H1 (cell line): ENCODE measurements around the gene TRHDE. TPM values are rescaled to one million over a fixed set of nuclear protein-coding genes. Genes with fewer than 3 reads are reported as not detected.

Source experiments
- CTCF ChIA-PET: fragments of 300-600 bp; sonication (Branson Sonifier 250); formaldehyde crosslinking; loops from one replicate; lab custom pipeline; 2021; ENCODE audit not compliant: partially characterized antibody; lab: Charles Lee
- POLR2A ChIA-PET: fragments of 300-600 bp; sonication (Branson Sonifier 250); formaldehyde crosslinking; loops from one replicate; lab custom pipeline; 2021; ENCODE audit warnings: inconsistent platforms; ENCODE audit not compliant: partially characterized antibody; lab: Charles Lee
- DNase-seq, 2 experiments: peaks; one replicate each; pipeline versions ENCODE4 v3.0.0 to v3.0.0-alpha.2; 2010 to 2022; ENCODE audit warnings: low spot score in 2 of 2, low read depth in 1 of 2, mixed read lengths in 1 of 2
- FAIRE-seq: peaks from 2 replicates; lab custom pipeline; 2011; peaks lifted over from hg19 to GRCh38; lab: Jason Lieb, UNC
- H2AFZ ChIP-seq: 2 replicates; pipeline ENCODE4 v1.8.1; 2012; ENCODE audit warnings: low read length, inconsistent platforms
- H2AK5ac ChIP-seq: 2 replicates; pipeline ENCODE4 v1.6.1; 2013; ENCODE audit warnings: low read depth, low read length
- H2BK120ac ChIP-seq: replicated peaks from 2 replicates; pipeline ENCODE3; 2013; ENCODE audit warnings: low read depth, low read length, inconsistent platforms
- H2BK12ac ChIP-seq: 2 replicates; pipeline ENCODE4 v1.6.1; 2013; ENCODE audit warnings: low read depth, low read length
- H2BK15ac ChIP-seq: 2 replicates; pipeline ENCODE4 v1.6.1; 2013; ENCODE audit warnings: low read length
- H2BK20ac ChIP-seq: 2 replicates; pipeline ENCODE4 v1.6.1; 2013; ENCODE audit warnings: low read length
- H2BK5ac ChIP-seq: 2 replicates; pipeline ENCODE4 v1.6.1; 2013; ENCODE audit warnings: low read depth, low read length
- H3K14ac ChIP-seq: 2 replicates; pipeline ENCODE4 v1.6.1; 2013; ENCODE audit warnings: inconsistent platforms; ENCODE audit not compliant: insufficient read length
- H3K18ac ChIP-seq: 2 replicates; pipeline ENCODE4 v1.6.1; 2013; ENCODE audit warnings: low read length; ENCODE audit errors: extremely low read depth
- H3K23ac ChIP-seq: 2 replicates; pipeline ENCODE4 v1.6.1; 2013; ENCODE audit warnings: inconsistent platforms; ENCODE audit not compliant: insufficient read length
- H3K23me2 ChIP-seq: 2 replicates; pipeline ENCODE4 v1.6.1; 2013; ENCODE audit warnings: low read depth, low read length
- H3K27ac ChIP-seq: 2 replicates; pipeline ENCODE4 v1.6.1; 2011; ENCODE audit warnings: low read depth, low read length, inconsistent platforms
- H3K27me3 ChIP-seq, 4 experiments: replicated peaks in 1 of 4; 1 replicate in 1 of 4; 2 replicates in 3 of 4; pipeline versions ENCODE4 v1.6.1 to v1.8.1; 2011 to 2013; ENCODE audit warnings: low read length in 3 of 4, mild to moderate bottlenecking in 3 of 4, inconsistent platforms in 2 of 4, mixed read lengths in 2 of 4, moderate library complexity in 1 of 4; ENCODE audit not compliant: control insufficient read depth in 3 of 4, insufficient read depth in 3 of 4; ENCODE audit errors: extremely low read depth in 1 of 4
- H3K36me3 ChIP-seq, 4 experiments: 2 replicates each; pipeline versions ENCODE4 v1.6.1 to v1.8.1; 2011 to 2013; ENCODE audit warnings: mild to moderate bottlenecking in 4 of 4, low read length in 3 of 4, moderate library complexity in 2 of 4, control low read depth in 1 of 4, inconsistent platforms in 1 of 4; ENCODE audit not compliant: insufficient read depth in 4 of 4, control insufficient read depth in 2 of 4
- H3K4ac ChIP-seq: replicated peaks from 2 replicates; pipeline ENCODE3; 2013; ENCODE audit warnings: low read length, low read depth, mixed read lengths, inconsistent platforms; ENCODE audit not compliant: insufficient read length
- H3K4me1 ChIP-seq, 4 experiments: replicated peaks in 1 of 4; 1 replicate in 1 of 4; 2 replicates in 3 of 4; pipeline versions ENCODE4 v1.6.1 to v1.8.1; 2011 to 2013; ENCODE audit warnings: low read length in 3 of 4, inconsistent platforms in 2 of 4, mixed read lengths in 1 of 4; ENCODE audit not compliant: insufficient read depth in 4 of 4, control insufficient read depth in 3 of 4
- H3K4me2 ChIP-seq, 2 experiments: 2 replicates each; pipeline versions ENCODE4 v1.6.1 to v1.8.1; 2011 to 2013; ENCODE audit warnings: low read depth in 2 of 2, low read length in 2 of 2, control low read depth in 1 of 2, inconsistent platforms in 1 of 2, mild to moderate bottlenecking in 1 of 2; ENCODE audit not compliant: insufficient read depth in 1 of 2
- H3K4me3 ChIP-seq, 4 experiments: fragments of 200-600, 300-600 bp in 1 of 4; sonication (generic), shearing (Covaris generic), sonication (Bioruptor Twin) in 1 of 4; 2 replicates each; pipeline versions ENCODE4 v1.5.1 to v1.8.1; 2011 to 2016; ENCODE audit warnings: low read length in 4 of 4, low read depth in 3 of 4, control low read depth in 2 of 4, inconsistent platforms in 2 of 4, mild to moderate bottlenecking in 2 of 4, mixed read lengths in 1 of 4, moderate library complexity in 1 of 4; ENCODE audit not compliant: insufficient read depth in 2 of 4; ENCODE audit errors: extremely low read depth in 1 of 4
- H3K56ac ChIP-seq: replicated peaks from 2 replicates; pipeline ENCODE3; 2013; ENCODE audit warnings: low read depth, mild to moderate bottlenecking, mixed read lengths, low read length, inconsistent platforms; ENCODE audit not compliant: insufficient read length
- H3K79me1 ChIP-seq: 2 replicates; pipeline ENCODE4 v1.6.1; 2013; ENCODE audit warnings: low read depth, low read length, control low read depth
- H3K79me2 ChIP-seq, 2 experiments: 2 replicates each; pipeline versions ENCODE4 v1.6.1 to v1.8.1; 2012 to 2013; ENCODE audit warnings: low read length in 2 of 2, mild to moderate bottlenecking in 2 of 2, inconsistent platforms in 1 of 2; ENCODE audit not compliant: insufficient read depth in 2 of 2, control insufficient read depth in 1 of 2
- H3K9ac ChIP-seq, 4 experiments: replicated peaks in 1 of 4; 1 replicate in 1 of 4; 2 replicates in 3 of 4; pipeline versions ENCODE4 v1.6.1 to v1.8.1; 2011 to 2013; ENCODE audit warnings: low read depth in 3 of 4, low read length in 3 of 4, control low read depth in 2 of 4, mild to moderate bottlenecking in 2 of 4, moderate library complexity in 2 of 4, inconsistent platforms in 1 of 4; ENCODE audit errors: extremely low read depth in 1 of 4
- H3K9me3 ChIP-seq, 2 experiments: 2 replicates each; pipeline versions ENCODE4 v1.6.1 to v1.8.1; 2012 to 2013; ENCODE audit warnings: mild to moderate bottlenecking in 2 of 2, moderate library complexity in 2 of 2, control low read depth in 1 of 2, inconsistent platforms in 1 of 2, low read depth in 1 of 2, low read length in 1 of 2, mixed read lengths in 1 of 2; ENCODE audit not compliant: insufficient read depth in 2 of 2
- H4K20me1 ChIP-seq, 2 experiments: replicated peaks in 1 of 2; 2 replicates each; pipeline versions ENCODE3 to v1.8.1; 2011 to 2013; ENCODE audit warnings: inconsistent platforms in 2 of 2, low read length in 2 of 2, mild to moderate bottlenecking in 1 of 2; ENCODE audit not compliant: insufficient read depth in 2 of 2, control insufficient read depth in 1 of 2
- H4K5ac ChIP-seq: 2 replicates; pipeline ENCODE4 v1.6.1; 2013; ENCODE audit warnings: low read length, low read depth, mixed read lengths, inconsistent platforms; ENCODE audit not compliant: insufficient read length
- H4K8ac ChIP-seq: 2 replicates; pipeline ENCODE4 v1.8.0; 2013; ENCODE audit warnings: mild to moderate bottlenecking, moderate library complexity, low read length, inconsistent platforms; ENCODE audit not compliant: insufficient read depth; ENCODE audit errors: extremely low read depth
- H4K91ac ChIP-seq: replicated peaks from 2 replicates; pipeline ENCODE3; 2013; ENCODE audit warnings: low read length, mixed read lengths, inconsistent platforms; ENCODE audit not compliant: insufficient read length
- CEBPB ChIP-seq: IDR thresholded peaks from 2 replicates; pipeline ENCODE4 v1.6.1; 2012; ENCODE audit warnings: low read depth, low read length
- CTBP2 ChIP-seq: IDR thresholded peaks from 2 replicates; pipeline ENCODE4 v1.7.0; 2011; ENCODE audit warnings: borderline replicate concordance, mild to moderate bottlenecking, moderate library complexity, mixed read lengths, low read length; ENCODE audit not compliant: insufficient read depth, insufficient read length
- JUN ChIP-seq: IDR thresholded peaks from 2 replicates; pipeline ENCODE4 v1.6.1; 2011; ENCODE audit warnings: low read depth, mild to moderate bottlenecking, improper control_type of control experiment, low read length
- KDM5A ChIP-seq: fragments of 200-600 bp; IDR thresholded peaks from 2 replicates; pipeline ENCODE4 v1.7.1; 2012; ENCODE audit warnings: mild to moderate bottlenecking, low read length, inconsistent platforms, mixed read lengths
- NANOG ChIP-seq: IDR thresholded peaks from 2 replicates; pipeline ENCODE4 v1.6.1; 2011; ENCODE audit warnings: low read length, low read depth, mild to moderate bottlenecking, inconsistent platforms; ENCODE audit not compliant: insufficient read depth, poor library complexity, severe bottlenecking
- POLR2AphosphoS5 ChIP-seq: IDR thresholded peaks from 2 replicates; pipeline ENCODE4 v1.6.1; 2011; ENCODE audit warnings: low read depth, low read length
- SP2 ChIP-seq: IDR thresholded peaks from 2 replicates; pipeline ENCODE4 v1.6.1; 2012; ENCODE audit warnings: mild to moderate bottlenecking, low read length, inconsistent platforms
- SP4 ChIP-seq: IDR thresholded peaks from 2 replicates; pipeline ENCODE4 v1.6.1; 2012; ENCODE audit warnings: low read length, inconsistent platforms
- YY1 ChIP-seq: IDR thresholded peaks from 2 replicates; pipeline ENCODE4 v1.6.1; 2011; ENCODE audit warnings: low read depth, mild to moderate bottlenecking, low read length
- ZNF274 ChIP-seq: IDR thresholded peaks from 2 replicates; pipeline ENCODE4 v1.7.0; 2012; ENCODE audit warnings: low read length, borderline replicate concordance; ENCODE audit errors: extremely low read depth
- WGBS, 2 experiments: shearing (Covaris generic) in 1 of 2; methylation state at CpG; one replicate each; pipeline versions ENCODE4 v1.1.6 to v1.1.7; 2013 to 2015; ENCODE audit warnings: low lambda C conversion rate in 2 of 2, mixed read lengths in 2 of 2, inconsistent platforms in 1 of 2, low coverage in 1 of 2, missing lambda C conversion rate in 1 of 2; ENCODE audit not compliant: insufficient replicate concordance in 2 of 2, insufficient coverage in 1 of 2, insufficient read length in 1 of 2; ENCODE audit errors: extremely low coverage in 1 of 2, missing lambda C conversion rate in 1 of 2; 5-methylcytosine and 5-hydroxymethylcytosine counted together
- polyA plus RNA-seq, 7 experiments: library from polyadenylated mRNA; depleted of rRNA in 3 of 7; stranded (reverse) in 5 of 7; unstranded in 2 of 7; fragments of >200 nt in 5 of 7; fragments of 200-250 nt in 2 of 7; gene quantifications; 1 replicate in 5 of 7; 2 replicates in 1 of 7; 4 replicates in 1 of 7; pipeline versions ENCODE4 v1.2.1 to v1.2.3, GENCODE V29; 2011 to 2013; ENCODE audit warnings: missing spikeins in 2 of 7, mixed read lengths in 2 of 7
- total RNA-seq: library from RNA; stranded (reverse); fragmentation: NEBNext Ultra II Directional; extraction: Animal tissue kit (Norgen Biotek cat#: 25700); gene quantifications from 2 replicates; pipeline ENCODE4 v1.2.1, GENCODE V29; 2021
- TF ChIP-seq, protein P1 (sequence below): IDR thresholded peaks from 2 replicates; pipeline ENCODE4 v1.6.1; 2012; ENCODE audit warnings: inconsistent platforms
- TF ChIP-seq, protein P2 (sequence below), 3 experiments: IDR thresholded peaks; 1 replicate in 2 of 3; 2 replicates in 1 of 3; pipeline versions ENCODE4 v1.5.1 to v1.6.1; 2011; ENCODE audit warnings: low read length in 3 of 3, mild to moderate bottlenecking in 3 of 3, inconsistent platforms in 2 of 3, low read depth in 1 of 3, moderate library complexity in 1 of 3; ENCODE audit not compliant: insufficient read depth in 1 of 3; ENCODE audit errors: control extremely low read depth in 1 of 3

TRHDE gene
- total and polyA plus RNA-seq, 2 of the 8 experiments (the other 6 are each of a cell fraction or from before 2014, with no cell fraction given) = 1.3 to 5.0 TPM

DNA sequence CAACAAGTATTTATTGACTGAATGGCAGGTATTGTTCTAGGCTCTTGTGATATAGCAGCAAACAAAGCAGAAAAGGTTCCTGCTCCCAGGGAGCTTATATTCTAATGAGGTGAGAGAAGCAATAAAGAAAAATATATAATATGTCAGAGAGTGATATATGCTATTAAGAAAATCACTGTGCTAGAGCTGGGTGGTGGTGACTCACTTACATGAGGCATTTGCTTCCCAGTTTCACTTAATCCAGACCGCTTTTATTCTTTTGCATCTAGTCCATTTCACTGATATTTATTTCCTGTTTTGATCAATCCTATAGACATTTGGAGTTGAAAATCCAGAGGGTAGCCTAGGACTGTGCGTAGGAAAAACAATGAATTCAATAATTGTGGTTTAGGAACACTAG, 17.5 kb downstream of the TRHDE start:
- no peaks in the 10 kb centered on the region for H3K27me3 ChIP-seq
- CTCF ChIA-PET = interaction anchor here (1.1 to 1.5 kb wide), 3 partner anchors 10 to 25 kb away, joined by 3 read pairs; no protein-coding TSS in a partner anchor
- no peak overlapping the region for H2AK5ac ChIP-seq
- H4K8ac ChIP-seq = no peak overlapping the region
- no peak overlapping the region for H3K9ac ChIP-seq
- POLR2A ChIA-PET = no interaction called here
- no peak overlapping the region for H3K18ac ChIP-seq
- no peak overlapping the region for H2BK15ac ChIP-seq
- no peak overlapping the region for H4K5ac ChIP-seq
- H3K9me3 ChIP-seq = no peaks in the 10 kb centered on the region
- no peak overlapping the region for H2BK120ac ChIP-seq
- H3K79me1 ChIP-seq = 0 out of 2 replicates have a peak, but pooled peaks cover 2% of the 10 kb centered on the region
- DNase-seq (no peak), FAIRE-seq (no peak)
- H3K4me3 ChIP-seq = no peak overlapping the region
- H4K20me1 ChIP-seq = no peaks in the 10 kb centered on the region
- H3K4me1 ChIP-seq = no peaks in the 10 kb centered on the region; a peak in 1 of 7 replicates
- no peak overlapping the region for H3K23ac ChIP-seq
- H2AFZ ChIP-seq = no peak overlapping the region
- H3K14ac ChIP-seq = no peak overlapping the region
- H4K91ac ChIP-seq = no peak overlapping the region
- H2BK20ac ChIP-seq = no peak overlapping the region
- no peaks in the 10 kb centered on the region for H3K23me2 ChIP-seq
- no peaks in the 10 kb centered on the region; a peak in 1 of 8 replicates for H3K36me3 ChIP-seq
- no peak overlapping the region for H3K27ac ChIP-seq
- no peak overlapping the region for H3K56ac ChIP-seq
- H3K4me2 ChIP-seq = no peak overlapping the region
- no peak overlapping the region for H2BK12ac ChIP-seq
- H3K4ac ChIP-seq = no peak overlapping the region
- H3K79me2 ChIP-seq = no peaks in the 10 kb centered on the region
- 92% methylated on average over 2 of the region's 2 CpGs; no CpG with 5 or more reads in 1 of the 2 experiments for WGBS, 2 experiments
- no peak overlapping the region for H2BK5ac ChIP-seq
- no peak for TF ChIP-seq CEBPB
- no peak for TF ChIP-seq SP4
- no peak for TF ChIP-seq KDM5A
- TF ChIP-seq YY1 = no peak
- no peak for TF ChIP-seq ZNF274
- TF ChIP-seq NANOG = no peak
- TF ChIP-seq, protein P1, sequence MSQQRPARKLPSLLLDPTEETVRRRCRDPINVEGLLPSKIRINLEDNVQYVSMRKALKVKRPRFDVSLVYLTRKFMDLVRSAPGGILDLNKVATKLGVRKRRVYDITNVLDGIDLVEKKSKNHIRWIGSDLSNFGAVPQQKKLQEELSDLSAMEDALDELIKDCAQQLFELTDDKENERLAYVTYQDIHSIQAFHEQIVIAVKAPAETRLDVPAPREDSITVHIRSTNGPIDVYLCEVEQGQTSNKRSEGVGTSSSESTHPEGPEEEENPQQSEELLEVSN = no peak
- TF ChIP-seq JUN = no peak
- TF ChIP-seq, protein P2, sequence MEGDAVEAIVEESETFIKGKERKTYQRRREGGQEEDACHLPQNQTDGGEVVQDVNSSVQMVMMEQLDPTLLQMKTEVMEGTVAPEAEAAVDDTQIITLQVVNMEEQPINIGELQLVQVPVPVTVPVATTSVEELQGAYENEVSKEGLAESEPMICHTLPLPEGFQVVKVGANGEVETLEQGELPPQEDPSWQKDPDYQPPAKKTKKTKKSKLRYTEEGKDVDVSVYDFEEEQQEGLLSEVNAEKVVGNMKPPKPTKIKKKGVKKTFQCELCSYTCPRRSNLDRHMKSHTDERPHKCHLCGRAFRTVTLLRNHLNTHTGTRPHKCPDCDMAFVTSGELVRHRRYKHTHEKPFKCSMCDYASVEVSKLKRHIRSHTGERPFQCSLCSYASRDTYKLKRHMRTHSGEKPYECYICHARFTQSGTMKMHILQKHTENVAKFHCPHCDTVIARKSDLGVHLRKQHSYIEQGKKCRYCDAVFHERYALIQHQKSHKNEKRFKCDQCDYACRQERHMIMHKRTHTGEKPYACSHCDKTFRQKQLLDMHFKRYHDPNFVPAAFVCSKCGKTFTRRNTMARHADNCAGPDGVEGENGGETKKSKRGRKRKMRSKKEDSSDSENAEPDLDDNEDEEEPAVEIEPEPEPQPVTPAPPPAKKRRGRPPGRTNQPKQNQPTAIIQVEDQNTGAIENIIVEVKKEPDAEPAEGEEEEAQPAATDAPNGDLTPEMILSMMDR (IDR thresholded peaks at IDR 0.05; ENCODE audit: control extremely low read depth in 1 of 3, insufficient read depth in 1 of 3, low read depth in 1 of 3, low read length in 3 of 3) = no peak
- no peak for TF ChIP-seq CTBP2
- TF ChIP-seq POLR2AphosphoS5 = no peak
- no peak for TF ChIP-seq SP2
